Stomach (tissue), 9 donors: ENCODE results near the gene WFDC12. TPM values are rescaled to one million over a fixed set of nuclear protein-coding genes. Genes with fewer than 3 reads are reported as not detected.

Source experiments
- DNase-seq, 2 donors: peaks; one replicate each; pipeline versions ENCODE4 v3.0.0 to v3.0.0-alpha.2; 2013 to 2019
- H3K27ac ChIP-seq, 5 donors: fragments of 200-600 bp in 4 of 5; sonication (generic) in 4 of 5; one replicate each; pipeline ENCODE4 v1.5.1; 2013 to 2019; ENCODE audit warnings: mild to moderate bottlenecking in 1 of 5, moderate library complexity in 1 of 5
- H3K27me3 ChIP-seq, 3 donors: fragments of 200-600 bp; sonication (generic); one replicate each; pipeline ENCODE4 v1.5.1; 2017 to 2019; ENCODE audit warnings: mixed run types in 1 of 3
- H3K36me3 ChIP-seq, 4 donors: fragments of 200-600 bp; sonication (generic); 1 replicate in 3 of 4; 2 replicates in 1 of 4; pipeline ENCODE4 v1.5.1; 2016 to 2019
- H3K4me1 ChIP-seq, 4 donors: fragments of 200-600 bp; sonication (generic); one replicate each; pipeline ENCODE4 v1.5.1; 2016 to 2019
- H3K4me3 ChIP-seq, 4 donors: fragments of 200-600 bp; sonication (generic) in 3 of 4; one replicate each; pipeline ENCODE4 v1.5.1; 2016 to 2019; ENCODE audit warnings: mild to moderate bottlenecking in 1 of 4
- H3K9me3 ChIP-seq, 4 donors: fragments of 200-600 bp; sonication (generic); one replicate each; pipeline ENCODE4 v1.5.1; 2016 to 2019
- CTCF ChIP-seq, 7 experiments: fragments of 450-650 bp in 4 of 7; fragments of 200-600 bp in 3 of 7; sonication (generic) in 3 of 7; IDR thresholded peaks; one replicate each; pipeline ENCODE4 v1.5.1; 2016 to 2019; ENCODE audit warnings: antibody characterized with exemption in 7 of 7, control low read depth in 2 of 7, mild to moderate bottlenecking in 1 of 7
- EP300 ChIP-seq: sonication (generic); formaldehyde crosslinking; IDR thresholded peaks from one replicate; pipeline ENCODE4 v1.6.1; 2017; ENCODE audit warnings: antibody characterized with exemption
- POLR2A ChIP-seq, 4 donors: fragments of 450-650 bp; IDR thresholded peaks; one replicate each; pipeline ENCODE4 v1.6.1; 2016; ENCODE audit warnings: antibody characterized with exemption in 4 of 4, control low read depth in 2 of 4, mild to moderate bottlenecking in 1 of 4, moderate library complexity in 1 of 4
- POLR2AphosphoS5 ChIP-seq, 3 donors: sonication (generic); formaldehyde crosslinking; IDR thresholded peaks; one replicate each; pipeline ENCODE4 v1.6.1; 2016; ENCODE audit warnings: antibody characterized with exemption in 3 of 3
- WGBS, 5 donors: extraction: QIAGEN DNeasy Blood & Tissue Kit in 3 of 5; methylation state at CpG; one replicate each; pipeline versions ENCODE4 v1.1.5 to v1.1.7; 2013 to 2018; 5-methylcytosine and 5-hydroxymethylcytosine counted together
- intact Hi-C: fragments of 100-400 bp; cut with DNase I; formaldehyde crosslinking; loops from one replicate; pipeline ENCODE4 v1.15.1; 2023; ENCODE audit warnings: low total_unique reads
- polyA plus RNA-seq, 3 donors: library from polyadenylated mRNA; stranded (reverse); fragments of 200-250 nt; gene quantifications; one replicate each; pipeline ENCODE4 v1.2.3, GENCODE V29; 2013
- total RNA-seq, 5 donors: library from RNA; depleted of rRNA; stranded (reverse); fragments of >200 nt; gene quantifications; one replicate each; pipeline versions ENCODE4 v1.1.0 to v1.2.3, GENCODE V29; 2014 to 2016
- donor health status: healthy with polysubstance abuse.
- donor health status: Bipolar disorder and iron deficiency.
- donor health status: healthy.

Gene WFDC12
- total and polyA plus RNA-seq, 8 donors, result 0.15 TPM; not detected in 7

GRCh38 chr20:45088247-45088646 is 36.0 kb downstream of the WFDC12 start:
- WGBS, 5 donors, result 79 to 95% (median 90%) methylated on average over 7 of the region's 7 CpGs
- Histone ChIP-seq H3K36me3 (peaks cover 0 to 15% (median 4%) of the 10 kb centered on the region in 4 donors), H3K4me1 (no peaks in the 10 kb centered on the region), H3K27me3 (no peaks in the 10 kb centered on the region), H3K9me3 (peaks cover 0 to under 1% (median 0%) of the 10 kb centered on the region in 4 donors), H3K27ac (no peak overlapping the region), H3K4me3 (no peak overlapping the region)
- intact Hi-C loops, result no loop called here
- no peak for DNase-seq
- TF ChIP-seq EP300 (no peak), POLR2A (IDR thresholded peaks at IDR 0.05) (no peak), POLR2AphosphoS5 (IDR thresholded peaks at IDR 0.05) (no peak), CTCF (IDR thresholded peaks at IDR 0.05) (no peak)

GRCh38 chr20:45087814-45088213 is 36.5 kb downstream of the WFDC12 start:
- 39 to 56% (median 43%) methylated on average over 1 of the region's 1 CpG for WGBS, 5 donors
- no peak for TF ChIP-seq CTCF (IDR thresholded peaks at IDR 0.05)
- TF ChIP-seq POLR2AphosphoS5 (IDR thresholded peaks at IDR 0.05), result no peak
- TF ChIP-seq POLR2A (IDR thresholded peaks at IDR 0.05), result no peak
- no peak for TF ChIP-seq EP300
- intact Hi-C loops, result no loop called here

GRCh38 chr20:45087097-45087790 is 37.0 kb downstream of the WFDC12 start:
- no peak for TF ChIP-seq CTCF (IDR thresholded peaks at IDR 0.05)
- TF ChIP-seq POLR2A (IDR thresholded peaks at IDR 0.05), result no peak
- no peak for TF ChIP-seq EP300
- TF ChIP-seq POLR2AphosphoS5 (IDR thresholded peaks at IDR 0.05), result no peak
- Histone ChIP-seq H3K4me3 (no peak overlapping the region), H3K27me3 (no peaks in the 10 kb centered on the region), H3K4me1 (no peaks in the 10 kb centered on the region), H3K36me3 (peaks cover 3 to 24% (median 11%) of the 10 kb centered on the region in 4 donors), H3K27ac (no peak overlapping the region), H3K9me3 (peaks cover 4 to 9% (median 8%) of the 10 kb centered on the region in 4 donors)
- 77 to 90% (median 82%) methylated on average over 3 of the region's 3 CpGs for WGBS, 5 donors
- intact Hi-C loops, result no loop called here
- DNase-seq, result no peak

More at GRCh38 chr20:45087814-45088213, 36.5 kb downstream of the WFDC12 start:
- no peak overlapping the region for H3K27ac ChIP-seq
- DNase-seq, result no peak
- no peaks in the 10 kb centered on the region for H3K27me3 ChIP-seq
- H3K9me3 ChIP-seq, result peaks cover 0 to 5% (median 3%) of the 10 kb centered on the region in 4 donors
- peaks cover 0 to 18% (median 6%) of the 10 kb centered on the region in 4 donors for H3K36me3 ChIP-seq
- H3K4me1 ChIP-seq, result no peaks in the 10 kb centered on the region
- H3K4me3 ChIP-seq, result no peak overlapping the region

GRCh38 chr20:45085867-45086266 is 38.4 kb downstream of the WFDC12 start:
- H3K27ac ChIP-seq, result no peak overlapping the region
- no peak for DNase-seq
- no peak overlapping the region for H3K4me3 ChIP-seq
- TF ChIP-seq CTCF (IDR thresholded peaks at IDR 0.05) (no peak), POLR2AphosphoS5 (IDR thresholded peaks at IDR 0.05) (no peak), EP300 (no peak), POLR2A (IDR thresholded peaks at IDR 0.05) (no peak)
- H3K4me1 ChIP-seq, result no peaks in the 10 kb centered on the region
- no peaks in the 10 kb centered on the region for H3K27me3 ChIP-seq
- H3K9me3 ChIP-seq, result peaks cover 4 to 14% (median 9%) of the 10 kb centered on the region in 4 donors
- intact Hi-C loops, result no loop called here
- 86 to 100% (median 96%) methylated on average over 1 of the region's 1 CpG for WGBS, 5 donors
- H3K36me3 ChIP-seq, result peaks cover 6 to 38% (median 24%) of the 10 kb centered on the region in 4 donors
